ENCODE results near the gene CFAP73. TPM values are rescaled to one million over a fixed set of nuclear protein-coding genes. Genes with fewer than 3 reads are reported as not detected.

The CFAP73 gene
- total RNA-seq, 1 experiment from 2014 or later, result 0.23 TPM

DNA sequence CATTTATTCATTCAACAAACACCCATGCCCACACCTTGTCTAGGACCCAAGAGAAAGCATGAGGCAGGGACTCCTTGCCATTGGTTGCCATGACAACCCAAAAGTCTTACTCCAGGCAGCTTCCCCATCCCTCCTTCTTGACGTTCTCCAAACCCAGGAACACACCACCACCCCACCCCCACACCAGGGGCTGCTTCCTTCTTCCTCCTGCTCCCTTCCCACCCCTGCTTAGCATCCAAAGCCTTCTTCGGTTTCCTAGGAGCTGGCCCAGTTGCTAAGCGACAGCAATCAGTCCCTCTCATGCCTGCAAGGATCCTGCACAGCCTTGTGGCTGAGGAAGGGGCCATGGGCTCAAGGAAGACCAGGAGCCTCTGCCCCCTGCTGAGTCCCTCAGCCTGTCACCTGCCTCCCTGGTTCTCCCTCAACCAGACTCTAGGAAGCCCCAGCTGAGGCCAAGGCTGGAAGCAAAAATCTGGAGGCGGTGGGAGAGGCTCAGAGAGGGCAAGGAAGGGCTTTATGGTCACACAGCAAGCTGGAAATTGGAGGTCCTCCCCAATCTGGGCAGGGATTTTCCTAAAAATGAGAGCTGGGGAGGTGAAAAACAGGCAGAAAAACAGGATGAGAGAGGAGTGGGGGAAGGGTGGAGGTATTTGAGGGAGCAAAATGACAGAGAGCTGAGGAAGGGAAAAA, 29.4 kb upstream of the CFAP73 start:
- Mint-ChIP-seq H3K9me3 (ENCODE audit: unreplicated experiment) (peaks cover 9% of the 10 kb centered on the region), H3K4me1 (ENCODE audit: low read depth, unreplicated experiment) (no peaks in the 10 kb centered on the region), H3K27ac (ENCODE audit: unreplicated experiment) (no peak overlapping the region), H3K36me3 (ENCODE audit: insufficient read depth, unreplicated experiment) (no peaks in the 10 kb centered on the region), H3K4me3 (ENCODE audit: unreplicated experiment) (no peak overlapping the region), H3K27me3 (ENCODE audit: insufficient read depth, unreplicated experiment) (peaks cover 15% of the 10 kb centered on the region)
- H3K4me3 ChIP-seq (ENCODE audit: low read depth, low read length), result no peak overlapping the region
- no peaks in the 10 kb centered on the region for H3K27me3 ChIP-seq (replicated peaks; ENCODE audit: control insufficient read depth, insufficient read depth, low read length)
- intact Hi-C loops (cut with micrococcal nuclease; ENCODE audit: unreplicated experiment), result no loop called here
- H3K36me3 ChIP-seq (ENCODE audit: control insufficient read depth, insufficient read depth, low read length), result no peaks in the 10 kb centered on the region
- H3K4me1 ChIP-seq, result no peaks in the 10 kb centered on the region
- CTCF ChIA-PET, result interaction anchor here (0.8 to 1.1 kb wide), 2 partner anchors 11 to 33 kb away, joined by 3 read pairs; no protein-coding TSS in a partner anchor
- DNase-seq, result no peak
- TF ChIP-seq, protein P1, sequence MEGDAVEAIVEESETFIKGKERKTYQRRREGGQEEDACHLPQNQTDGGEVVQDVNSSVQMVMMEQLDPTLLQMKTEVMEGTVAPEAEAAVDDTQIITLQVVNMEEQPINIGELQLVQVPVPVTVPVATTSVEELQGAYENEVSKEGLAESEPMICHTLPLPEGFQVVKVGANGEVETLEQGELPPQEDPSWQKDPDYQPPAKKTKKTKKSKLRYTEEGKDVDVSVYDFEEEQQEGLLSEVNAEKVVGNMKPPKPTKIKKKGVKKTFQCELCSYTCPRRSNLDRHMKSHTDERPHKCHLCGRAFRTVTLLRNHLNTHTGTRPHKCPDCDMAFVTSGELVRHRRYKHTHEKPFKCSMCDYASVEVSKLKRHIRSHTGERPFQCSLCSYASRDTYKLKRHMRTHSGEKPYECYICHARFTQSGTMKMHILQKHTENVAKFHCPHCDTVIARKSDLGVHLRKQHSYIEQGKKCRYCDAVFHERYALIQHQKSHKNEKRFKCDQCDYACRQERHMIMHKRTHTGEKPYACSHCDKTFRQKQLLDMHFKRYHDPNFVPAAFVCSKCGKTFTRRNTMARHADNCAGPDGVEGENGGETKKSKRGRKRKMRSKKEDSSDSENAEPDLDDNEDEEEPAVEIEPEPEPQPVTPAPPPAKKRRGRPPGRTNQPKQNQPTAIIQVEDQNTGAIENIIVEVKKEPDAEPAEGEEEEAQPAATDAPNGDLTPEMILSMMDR (IDR thresholded peaks at IDR 0.05; ENCODE audit: insufficient read depth in 1 of 2, low read depth in 1 of 2, low read length in 1 of 2, severe bottlenecking in 1 of 2, unreplicated experiment in 1 of 2), result no peak
- POLR2A ChIA-PET, result no interaction called here
- no TSS peak for BruUV-seq (replicated peaks)
- H3K9me3 ChIP-seq, result no peaks in the 10 kb centered on the region

DNA sequence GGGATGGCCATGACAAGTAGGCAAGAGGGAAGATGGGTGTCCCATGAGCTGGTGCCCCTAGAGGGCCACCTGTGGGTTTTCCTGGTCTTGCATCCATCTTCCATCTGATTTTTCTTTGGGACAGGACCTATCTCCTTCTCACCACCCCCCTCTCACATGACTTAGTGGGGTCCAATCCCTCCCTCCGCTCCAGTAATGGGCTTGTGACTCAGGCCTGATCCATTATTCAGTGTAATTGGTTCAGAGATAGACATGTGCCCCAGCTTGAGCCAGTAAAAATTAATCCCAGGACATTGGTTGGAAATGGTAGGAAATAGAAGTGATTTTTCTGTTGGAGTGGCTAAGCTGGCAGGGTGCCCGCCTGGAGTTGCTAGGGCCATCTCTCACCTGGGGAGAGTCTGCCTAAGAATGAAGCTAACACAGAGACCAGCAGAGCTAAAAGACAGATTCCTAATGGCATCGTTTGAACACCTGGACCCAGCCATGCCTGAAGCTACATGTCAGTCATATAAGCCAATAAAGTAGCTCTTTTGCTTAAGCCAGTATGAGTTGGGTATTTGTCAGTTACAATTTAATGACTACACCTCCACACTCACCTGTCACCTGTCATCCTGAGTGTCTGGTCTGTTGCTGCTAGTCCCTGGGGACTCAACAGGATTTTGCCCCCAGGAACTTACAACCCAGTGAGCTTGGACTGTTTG, 28.7 kb upstream of the CFAP73 start:
- intact Hi-C loops (cut with micrococcal nuclease; ENCODE audit: unreplicated experiment), result no loop called here
- no TSS peak for BruUV-seq (replicated peaks)
- Mint-ChIP-seq H3K9me3 (ENCODE audit: unreplicated experiment) (peaks cover 9% of the 10 kb centered on the region), H3K4me1 (ENCODE audit: low read depth, unreplicated experiment) (no peaks in the 10 kb centered on the region), H3K36me3 (ENCODE audit: insufficient read depth, unreplicated experiment) (no peaks in the 10 kb centered on the region), H3K27ac (ENCODE audit: unreplicated experiment) (no peak overlapping the region), H3K27me3 (ENCODE audit: insufficient read depth, unreplicated experiment) (peaks cover 15% of the 10 kb centered on the region), H3K4me3 (ENCODE audit: unreplicated experiment) (no peak overlapping the region)
- no peaks in the 10 kb centered on the region for H3K36me3 ChIP-seq (ENCODE audit: control insufficient read depth, insufficient read depth, low read length)
- no peaks in the 10 kb centered on the region for H3K9me3 ChIP-seq
- ChIA-PET POLR2A (no interaction called here), CTCF (interaction anchor here (0.8 to 1.1 kb wide), 2 partner anchors 11 to 32 kb away, joined by 3 read pairs; no protein-coding TSS in a partner anchor)
- H3K27me3 ChIP-seq (replicated peaks; ENCODE audit: control insufficient read depth, insufficient read depth, low read length), result no peaks in the 10 kb centered on the region
- H3K4me1 ChIP-seq, result no peaks in the 10 kb centered on the region
- TF ChIP-seq, protein P1 (IDR thresholded peaks at IDR 0.05; ENCODE audit: insufficient read depth in 1 of 2, low read depth in 1 of 2, low read length in 1 of 2, severe bottlenecking in 1 of 2, unreplicated experiment in 1 of 2), result no peak
- no peak overlapping the region for H3K4me3 ChIP-seq (ENCODE audit: low read depth, low read length)
- no peak for DNase-seq

DNA sequence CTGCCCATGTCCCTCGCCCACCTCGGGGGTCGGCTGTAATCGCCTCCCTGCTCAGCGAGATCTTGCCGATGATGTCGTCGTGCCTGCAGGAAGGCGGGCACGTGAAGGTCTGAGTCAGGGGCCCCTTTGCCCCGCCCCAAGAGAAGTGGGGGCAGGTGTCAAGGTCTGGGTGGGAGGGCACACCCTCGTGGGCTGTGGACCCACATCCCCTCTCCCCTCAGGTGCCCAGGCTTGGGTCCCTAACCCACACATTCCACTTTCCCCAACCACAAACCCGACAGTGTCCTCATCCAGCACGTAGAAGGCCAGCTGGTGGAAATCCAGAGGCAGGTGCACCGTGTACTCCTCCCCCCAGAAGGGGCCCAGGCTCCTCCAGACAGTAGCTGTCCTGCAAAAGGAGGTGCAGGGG, 21.7 kb upstream of the CFAP73 start:
- no peaks in the 10 kb centered on the region for H3K36me3 Mint-ChIP-seq (ENCODE audit: insufficient read depth, unreplicated experiment)
- peaks cover 16% of the 10 kb centered on the region for H3K27me3 Mint-ChIP-seq (ENCODE audit: insufficient read depth, unreplicated experiment)
- ChIA-PET CTCF (no interaction called here), POLR2A (no interaction called here)
- H3K4me3 Mint-ChIP-seq (ENCODE audit: unreplicated experiment), result no peak overlapping the region
- H3K27ac Mint-ChIP-seq (ENCODE audit: unreplicated experiment), result no peak overlapping the region
- intact Hi-C loops (cut with micrococcal nuclease; ENCODE audit: unreplicated experiment), result no loop called here
- peaks cover 6% of the 10 kb centered on the region for H3K9me3 Mint-ChIP-seq (ENCODE audit: unreplicated experiment)
- no peak overlapping the region for H3K4me3 ChIP-seq (ENCODE audit: low read depth, low read length)
- H3K4me1 Mint-ChIP-seq (ENCODE audit: low read depth, unreplicated experiment), result no peaks in the 10 kb centered on the region
- H3K4me1 ChIP-seq, result no peaks in the 10 kb centered on the region
- no peaks in the 10 kb centered on the region for H3K36me3 ChIP-seq (ENCODE audit: control insufficient read depth, insufficient read depth, low read length)
- TF ChIP-seq, protein P1 (IDR thresholded peaks at IDR 0.05; ENCODE audit: insufficient read depth in 1 of 2, low read depth in 1 of 2, low read length in 1 of 2, severe bottlenecking in 1 of 2, unreplicated experiment in 1 of 2), result no peak
- H3K9me3 ChIP-seq, result no peaks in the 10 kb centered on the region
- no peaks in the 10 kb centered on the region for H3K27me3 ChIP-seq (replicated peaks; ENCODE audit: control insufficient read depth, insufficient read depth, low read length)
- BruUV-seq (replicated peaks), result no TSS peak
- no peak for DNase-seq
